GM18873 (cell line): Measurements from ENCODE around the gene CARD19.

Source experiments
- ATAC-seq: cut with Tn5 transposase; IDR thresholded peaks from one replicate; pipeline ENCODE4 v1.9.1; 2021; ENCODE audit warnings: mild to moderate bottlenecking, moderate library complexity, moderate number of reproducible peaks; ENCODE audit not compliant: unreplicated experiment, low FRiP score

The CARD19 gene

GRCh38 chr9:93149361-93149760 is 53.3 kb downstream of the CARD19 start:
- no peak for ATAC-seq

GRCh38 chr9:93151097-93151784 is 55.2 kb downstream of the CARD19 start:
- ATAC-seq = no peak

GRCh38 chr9:93154293-93154903 is 58.4 kb downstream of the CARD19 start:
- ATAC-seq = no peak

GRCh38 chr9:93155716-93156474 is 59.9 kb downstream of the CARD19 start:
- ATAC-seq = no peak

- ATAC-seq = peak; percentile 63
These were observed 60.5 kb downstream of the CARD19 start for GRCh38 chr9:93156475-93157008.

- ATAC-seq = peak; percentile 56
These were observed 63.8 kb downstream of the CARD19 start for GRCh38 chr9:93159601-93160471.

- no peak for ATAC-seq
These were observed 66.0 kb downstream of the CARD19 start for GRCh38 chr9:93161786-93162562.
